Putamen (tissue), 1 donor: Measurements from ENCODE around the gene SLC22A12.
A peak's percentile ranks its signal among the peaks of the same experiment; 100 is the strongest.

Experiments
- DNase-seq: peaks from one replicate; pipeline ENCODE4 v3.0.0-alpha.2; 2016; ENCODE audit warnings: low spot score

SLC22A12 gene

DNA sequence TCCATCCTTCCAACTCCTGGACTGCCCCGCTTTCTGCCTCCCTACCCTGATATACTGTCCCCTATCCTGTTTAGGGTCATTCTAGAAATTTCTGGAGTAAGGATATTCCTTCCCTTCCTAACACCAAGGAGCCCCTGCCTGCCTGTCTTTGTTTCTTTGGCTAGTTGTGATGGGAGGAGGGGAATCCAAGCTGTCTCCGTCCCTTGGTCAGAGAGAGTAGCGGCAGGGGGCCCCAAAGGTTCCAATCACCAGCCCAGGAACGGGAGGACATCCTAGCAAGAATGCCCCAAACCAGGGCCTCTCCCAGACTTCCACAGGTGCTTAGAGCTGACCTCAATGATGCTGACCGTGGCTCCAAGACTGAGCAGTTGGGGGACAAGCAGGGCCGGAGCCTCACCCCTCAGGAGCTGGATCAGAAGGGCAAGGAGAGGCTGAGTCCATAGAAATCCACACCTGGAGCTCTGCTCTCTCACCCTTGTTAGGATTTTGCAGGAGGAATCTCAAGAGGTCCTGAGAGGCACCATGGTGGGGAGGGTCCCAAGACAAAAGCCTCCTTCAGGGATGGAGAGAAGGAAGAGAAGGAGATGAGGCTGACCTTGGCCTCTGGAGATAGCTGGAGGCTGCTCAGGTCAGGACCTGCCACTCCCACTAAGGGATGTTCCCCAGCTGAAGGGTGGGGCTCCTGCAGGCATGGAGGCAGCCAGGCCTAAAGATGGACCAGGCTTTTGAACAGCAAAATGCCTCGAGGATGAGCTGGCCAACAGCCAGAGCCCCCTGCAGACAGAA lies 13.6 kb downstream of the SLC22A12 start:
- no peak for DNase-seq

DNA sequence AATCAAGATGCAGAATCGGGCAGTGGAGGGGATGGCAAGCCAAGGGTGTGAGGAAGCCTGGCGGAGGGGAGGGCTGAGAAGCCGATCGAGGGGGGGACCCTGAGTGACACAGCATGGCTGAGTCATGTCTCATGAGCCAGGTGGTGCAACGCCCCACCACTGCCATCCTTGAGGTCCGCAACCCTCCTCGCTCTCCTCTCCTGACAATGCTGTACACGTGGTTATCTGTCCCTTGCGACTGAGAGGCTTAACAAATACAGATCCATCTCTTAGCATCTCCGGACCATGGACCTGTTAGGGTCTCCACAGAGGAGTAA lies 14.2 kb downstream of the SLC22A12 start:
- DNase-seq, result no peak

DNA sequence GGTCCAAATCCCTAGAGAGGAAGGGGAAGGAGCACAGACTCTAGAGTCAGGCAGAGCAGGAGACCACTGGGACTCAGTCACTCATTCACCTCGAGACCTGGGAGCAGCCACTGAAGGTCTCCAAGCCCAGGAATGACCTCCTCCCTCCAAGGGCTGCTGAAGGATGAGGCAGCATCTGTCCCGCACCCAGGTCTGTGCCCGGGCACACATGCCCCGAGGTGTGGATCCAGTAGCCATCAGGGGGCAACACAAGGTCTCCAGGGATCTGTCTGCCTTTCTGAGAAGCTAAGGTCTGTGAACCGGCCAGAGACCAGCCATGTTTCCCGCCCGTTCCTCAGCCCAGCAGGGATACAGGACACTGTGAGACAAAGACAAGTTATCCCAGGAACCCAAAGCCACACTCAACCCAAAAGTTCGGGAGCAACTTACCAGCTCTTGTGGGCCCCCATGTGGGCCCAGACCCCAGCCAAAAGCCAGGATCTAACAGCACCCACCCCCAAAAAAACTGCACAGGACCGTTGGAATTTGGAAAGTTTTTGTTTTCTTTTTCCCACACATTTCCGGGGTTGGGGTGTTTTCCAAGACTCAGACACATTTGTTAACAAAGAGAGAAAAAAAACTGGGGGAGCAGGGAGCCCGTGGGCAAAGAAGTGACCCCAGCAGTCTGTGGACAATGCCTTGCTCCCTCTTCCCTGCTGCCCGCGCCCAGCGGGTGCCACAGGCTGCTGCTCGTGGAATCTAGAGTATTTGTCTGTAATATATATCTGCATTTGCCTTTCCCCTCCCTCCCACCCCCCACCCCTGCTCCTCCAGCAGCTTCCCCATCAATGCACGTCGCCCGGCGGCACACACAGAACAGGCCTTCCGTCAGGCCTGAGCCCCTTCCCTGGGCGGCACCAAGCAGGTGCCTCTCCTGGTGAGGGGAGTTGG lies 14.9 kb downstream of the SLC22A12 start:
- DNase-seq, result no peak

DNA sequence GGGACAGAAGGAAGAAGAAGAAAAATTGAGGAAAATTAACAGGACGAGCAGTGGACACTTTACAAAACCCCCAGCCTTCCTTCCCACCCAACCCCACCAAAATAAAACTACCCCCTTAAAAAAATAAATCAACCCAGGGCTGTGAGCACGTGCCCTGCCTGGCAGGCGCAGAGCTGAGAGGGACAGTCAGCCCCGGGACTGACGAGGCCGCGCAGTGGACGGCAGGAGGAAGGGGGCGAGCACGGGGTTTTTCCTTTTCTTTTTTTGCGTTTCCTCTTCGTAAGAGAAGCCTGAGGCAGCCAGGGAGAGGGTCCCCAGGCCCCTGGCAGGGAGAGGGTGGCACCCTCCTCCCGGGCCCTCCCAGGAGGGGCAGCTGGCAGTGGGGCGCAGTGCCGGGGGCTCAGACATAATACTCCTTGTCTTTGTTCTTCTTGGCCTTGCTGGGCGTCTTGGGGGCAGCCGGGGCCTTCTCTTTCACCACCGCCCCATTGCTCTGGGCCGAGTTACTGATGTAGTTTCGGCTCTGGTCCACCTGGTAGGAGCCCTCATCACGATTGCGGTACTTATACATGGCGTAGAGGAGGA lies 15.9 kb downstream of the SLC22A12 start:
- DNase-seq, result no peak

GRCh38 chr11:64607381-64607985 lies 16.5 kb downstream of the SLC22A12 start:
- DNase-seq, result no peak

DNA sequence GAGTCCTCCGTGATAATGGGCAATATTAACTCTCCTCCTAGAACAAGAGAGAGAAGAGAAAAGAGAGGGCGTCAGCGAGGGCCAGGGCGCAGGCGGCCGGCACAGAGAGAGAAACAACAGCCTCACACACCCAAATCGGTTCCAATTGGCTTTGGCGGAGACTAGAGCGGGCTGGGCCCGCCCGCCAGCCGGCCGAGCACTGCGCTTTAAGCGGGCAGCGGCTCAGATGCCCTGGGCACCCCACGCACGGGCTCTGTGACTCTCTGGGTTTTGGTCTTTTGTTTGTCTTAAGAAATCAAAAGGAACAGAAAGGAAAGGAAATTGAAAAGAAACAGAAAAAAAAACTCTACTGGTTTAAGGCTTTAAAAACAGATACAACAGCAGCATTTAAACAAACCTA lies 17.0 kb downstream of the SLC22A12 start:
- DNase-seq, result no peak

DNA sequence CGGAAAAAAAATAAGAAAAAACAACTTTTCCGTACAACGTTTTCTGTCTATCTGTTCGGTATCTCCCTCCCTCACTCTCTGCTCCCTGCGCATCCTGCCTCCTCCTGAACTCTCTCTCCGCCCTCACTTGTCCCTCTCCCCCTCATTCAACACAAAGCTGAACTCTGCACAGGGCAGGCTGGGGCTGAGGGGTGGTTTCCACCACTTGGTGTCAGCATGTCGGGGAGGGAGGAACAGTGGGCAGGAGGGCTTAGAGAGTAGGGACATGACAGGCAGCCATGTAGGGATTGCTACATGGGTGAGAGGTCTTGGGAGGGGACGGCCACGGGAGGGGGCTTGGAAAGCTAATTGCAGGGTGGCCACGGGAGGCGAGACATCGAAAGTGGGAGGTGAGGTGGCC lies 17.6 kb downstream of the SLC22A12 start:
- DNase-seq, result peak; percentile 47

DNA sequence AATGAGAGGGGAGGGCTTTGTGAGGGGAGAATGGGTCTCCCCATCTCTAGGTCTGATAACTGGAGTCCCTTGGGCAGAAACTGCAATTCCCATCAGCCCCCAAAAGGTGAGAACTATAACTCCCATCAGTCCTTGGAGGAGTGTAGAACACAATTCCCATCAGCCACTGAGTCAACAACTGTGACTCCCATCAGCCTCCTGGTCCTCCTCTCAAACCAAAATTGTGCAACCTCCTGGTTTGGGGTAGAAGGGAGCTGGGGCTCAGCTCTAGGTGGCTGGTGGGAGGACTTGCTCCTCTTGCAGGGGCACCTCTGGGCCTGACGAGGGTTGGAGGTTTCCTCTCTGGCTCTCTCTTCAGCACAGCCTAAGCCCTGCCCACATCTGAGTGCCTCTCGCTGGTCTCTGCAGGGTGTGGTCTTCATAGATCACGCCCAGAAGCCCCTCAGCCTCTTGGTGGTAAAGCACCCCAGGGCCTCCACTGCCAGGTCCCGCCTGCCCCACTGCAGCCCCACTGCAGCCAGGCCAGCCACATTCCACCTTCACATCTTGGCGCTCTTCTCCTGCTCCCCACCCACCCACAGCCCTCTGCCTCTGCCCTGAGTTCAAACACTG lies 18.5 kb downstream of the SLC22A12 start:
- no peak for DNase-seq

DNA sequence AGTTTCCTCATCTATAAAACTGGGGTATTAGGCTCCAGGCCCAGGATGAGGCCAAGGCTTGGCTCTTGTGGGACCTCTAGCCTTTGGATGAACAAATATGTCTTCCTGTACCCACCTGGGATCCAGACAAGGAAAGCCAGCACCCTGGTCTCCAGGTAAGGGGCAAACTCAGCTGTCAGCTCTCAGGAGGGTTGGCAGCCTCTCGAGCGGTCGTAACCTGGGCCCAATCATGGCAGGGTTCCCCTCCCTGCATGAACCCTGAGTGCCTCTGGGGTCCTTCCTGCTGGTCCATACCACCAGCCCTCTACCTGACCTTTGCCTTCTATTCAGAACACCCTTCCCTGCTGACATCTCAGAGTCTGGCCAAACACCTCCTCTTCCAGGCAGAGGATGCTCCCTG lies 19.6 kb downstream of the SLC22A12 start:
- no peak for DNase-seq

DNA sequence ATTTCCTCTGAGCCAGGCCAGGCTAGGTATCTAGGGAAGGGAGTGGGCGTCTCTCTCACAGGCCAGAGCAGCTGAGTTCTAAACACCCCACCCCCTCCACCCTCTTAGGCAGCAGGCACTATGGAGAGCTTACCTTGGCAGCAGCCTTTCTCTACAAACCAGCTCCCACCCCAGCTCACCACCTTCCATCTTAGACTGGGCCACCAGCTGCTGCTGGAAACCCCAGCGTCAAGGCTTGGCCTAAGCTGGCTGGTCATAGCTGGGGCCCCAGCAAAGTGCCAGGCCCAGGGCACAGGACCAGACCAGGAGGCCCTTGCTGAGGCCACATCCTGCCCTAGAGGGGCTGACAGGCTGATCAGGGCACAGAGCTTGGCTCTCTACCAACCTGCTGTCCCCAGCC lies 20.2 kb downstream of the SLC22A12 start:
- DNase-seq, result no peak

DNA sequence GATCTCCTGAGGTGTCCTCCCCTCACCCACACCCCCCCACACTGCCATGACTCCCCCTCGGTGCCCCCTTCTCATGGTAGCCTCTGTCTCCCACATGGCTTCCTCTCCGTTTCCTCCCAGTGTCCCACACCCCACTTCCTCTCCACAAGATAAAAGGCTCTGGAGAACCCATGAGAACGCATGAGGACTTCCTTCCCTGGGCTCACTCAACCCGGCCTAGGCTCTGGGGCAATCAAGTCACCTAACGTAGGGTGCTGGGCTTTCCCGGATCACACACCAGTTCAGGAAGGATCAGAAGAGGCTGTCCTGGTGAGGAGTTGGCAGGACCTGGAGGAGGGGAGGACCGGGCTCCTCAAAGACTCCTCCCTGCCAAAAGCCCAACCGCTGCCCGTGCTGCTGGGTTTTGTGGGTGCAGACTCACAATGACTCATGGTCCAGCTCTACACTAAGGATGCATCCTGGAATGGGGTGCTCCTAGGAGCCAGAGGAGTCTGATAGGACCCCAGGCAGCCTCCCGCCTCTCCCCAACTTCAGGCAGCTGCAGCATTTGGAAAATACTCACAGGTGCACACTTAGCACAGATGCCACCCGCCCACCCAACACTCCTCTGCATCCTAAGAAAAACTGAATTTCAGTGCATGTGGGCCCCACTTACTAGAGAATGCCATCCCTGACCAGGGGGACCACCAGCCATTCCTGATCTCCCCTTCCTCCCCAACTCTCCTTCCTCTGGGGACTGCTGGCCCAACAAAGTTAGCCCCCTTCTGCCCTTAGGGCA lies 21.0 kb downstream of the SLC22A12 start:
- DNase-seq, result no peak

GRCh38 chr11:64613648-64614047 lies 22.6 kb downstream of the SLC22A12 start:
- no peak for DNase-seq

- DNase-seq, result no peak
Measured at GRCh38 chr11:64614917-64615316, 23.9 kb downstream of the SLC22A12 start.

GRCh38 chr11:64616817-64617216 lies 25.8 kb downstream of the SLC22A12 start:
- DNase-seq, result no peak

- peak; percentile 62 for DNase-seq
Measured at GRCh38 chr11:64619196-64619595, 28.2 kb downstream of the SLC22A12 start.

- peak; percentile 60 for DNase-seq
Measured at GRCh38 chr11:64619811-64620380, 28.9 kb downstream of the SLC22A12 start.

GRCh38 chr11:64620381-64620971 lies 29.5 kb downstream of the SLC22A12 start:
- DNase-seq, result peak; percentile 55

GRCh38 chr11:64621283-64622019 lies 30.4 kb downstream of the SLC22A12 start:
- no peak for DNase-seq

GRCh38 chr11:64622681-64623080 lies 31.7 kb downstream of the SLC22A12 start:
- DNase-seq, result no peak
